Muscle of leg (tissue), 11 donors: Measurements from ENCODE around the gene RNF213. TPM values are rescaled to one million over a fixed set of nuclear protein-coding genes. Genes with fewer than 3 reads are reported as not detected.

Experiments used
- DNase-seq: peaks from one replicate; pipeline ENCODE4 v3.0.0; 2013
- H3K27ac ChIP-seq: one replicate; pipeline ENCODE4 v1.5.1; 2013; ENCODE audit warnings: mild to moderate bottlenecking, low read length, control low read depth
- H3K27me3 ChIP-seq: one replicate; pipeline ENCODE4 v1.6.1; 2013; ENCODE audit warnings: low read length; ENCODE audit not compliant: control insufficient read depth, insufficient read depth
- H3K36me3 ChIP-seq: one replicate; pipeline ENCODE4 v1.6.1; 2013; ENCODE audit warnings: low read length; ENCODE audit not compliant: control insufficient read depth, insufficient read depth
- H3K4me1 ChIP-seq: one replicate; pipeline ENCODE4 v1.6.1; 2013; ENCODE audit warnings: low read length; ENCODE audit not compliant: control insufficient read depth, insufficient read depth
- H3K4me3 ChIP-seq: one replicate; pipeline ENCODE4 v1.5.1; 2013; ENCODE audit warnings: low read length, control low read depth
- H3K9me3 ChIP-seq: replicated peaks from 2 replicates; pipeline ENCODE4 v1.6.1; 2013; ENCODE audit warnings: low read depth, low read length; ENCODE audit not compliant: control insufficient read depth
- WGBS: methylation state at CpG from one replicate; pipeline ENCODE4 v1.1.5; 2013; ENCODE audit warnings: missing lambda C conversion rate; ENCODE audit not compliant: insufficient coverage; 5-methylcytosine and 5-hydroxymethylcytosine counted together
- polyA plus RNA-seq, 8 donors: library from polyadenylated mRNA; unstranded; fragments of 120-200 nt; gene quantifications; one replicate each; pipeline versions ENCODE4 v1.2.1 to v1.2.3, GENCODE V29; 2013; ENCODE audit warnings: inconsistent platforms in 1 of 8, low replicate concordance in 1 of 8; ENCODE audit not compliant: insufficient read length in 8 of 8, insufficient read depth in 1 of 8
- total RNA-seq: library from RNA; stranded (reverse); fragments of 120-200 nt; gene quantifications from one replicate; pipeline ENCODE4 v1.2.4, GENCODE V29; 2013

RNF213 gene
- total and polyA plus RNA-seq, 9 donors = 23.0 to 43.0 (median 32.9) TPM

DNA sequence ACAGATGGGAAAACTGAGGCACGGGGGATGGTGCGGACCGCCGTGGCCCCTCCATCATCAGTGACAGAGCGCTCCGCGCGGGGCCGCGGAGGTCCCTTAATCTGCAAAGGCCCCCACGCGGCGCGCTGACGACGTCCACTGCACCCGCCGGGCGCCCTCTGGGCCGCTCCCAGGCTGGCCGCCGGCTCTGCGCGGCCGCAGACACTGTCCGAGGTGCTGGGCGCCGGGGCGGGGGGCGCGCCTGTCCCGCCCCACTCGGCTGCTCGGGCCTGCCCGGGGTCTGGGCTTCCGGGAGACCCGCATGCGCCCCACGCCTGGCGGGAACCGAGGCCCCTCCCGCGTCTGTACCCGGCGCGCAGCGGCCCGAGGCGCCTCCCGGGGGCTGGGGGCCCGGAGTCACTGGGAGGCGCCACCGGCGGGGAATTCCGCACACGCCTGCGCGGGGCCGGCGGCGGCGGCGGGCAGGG, 550 bp upstream of the RNF213 start:
- H3K36me3 ChIP-seq = peaks cover 3% of the 10 kb centered on the region
- WGBS = under 1% methylated on average over 55 of the region's 63 CpGs
- peak overlapping the region; percentile 40 for H3K4me3 ChIP-seq
- peak overlapping the region; percentile 23 for H3K27ac ChIP-seq
- DNase-seq = peak; percentile 82
- H3K9me3 ChIP-seq = no peaks in the 10 kb centered on the region
- H3K4me1 ChIP-seq = peaks cover 38% of the 10 kb centered on the region
- peaks cover 2% of the 10 kb centered on the region for H3K27me3 ChIP-seq

DNA sequence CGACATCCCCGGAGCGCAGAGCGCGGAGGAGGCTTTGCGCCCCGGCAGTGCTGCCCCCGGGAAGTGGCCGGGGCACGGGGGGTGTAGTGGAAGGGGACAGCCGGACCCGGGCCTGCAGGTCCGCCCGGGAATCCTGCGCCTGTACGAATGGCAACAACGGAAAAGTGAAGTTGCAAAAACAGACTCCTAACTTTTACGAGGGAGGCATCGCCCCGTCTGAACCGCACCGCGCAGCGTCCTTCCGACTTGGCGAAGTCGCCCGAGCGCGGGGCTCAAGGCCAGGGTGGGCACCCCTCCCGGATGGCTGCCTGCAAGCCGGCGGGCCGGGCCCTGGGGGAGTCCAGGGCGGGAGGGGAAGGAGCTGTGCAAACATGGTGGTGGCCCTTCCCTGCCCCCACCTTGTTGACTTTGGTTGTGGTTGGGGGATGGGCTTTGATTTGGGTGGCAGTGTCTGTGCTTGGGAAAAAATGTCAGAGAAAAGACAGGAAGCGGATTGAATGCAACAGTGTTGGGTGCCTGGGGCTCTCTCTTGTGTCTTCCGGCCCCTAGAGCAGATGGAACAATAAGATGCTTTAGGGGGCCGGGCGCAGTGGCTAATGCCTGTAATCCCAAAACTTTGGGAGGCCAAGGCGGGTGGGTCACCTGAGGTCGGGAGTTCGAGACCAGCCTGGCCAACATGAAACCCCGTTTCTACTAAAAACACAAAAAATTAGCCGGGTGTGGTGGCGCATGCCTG, 675 bp downstream of the RNF213 start:
- H3K4me1 ChIP-seq = peaks cover 41% of the 10 kb centered on the region
- H3K4me3 ChIP-seq = peak overlapping the region; percentile 81
- peak; percentile 63 for DNase-seq
- H3K27ac ChIP-seq = peak overlapping the region; percentile 92
- H3K9me3 ChIP-seq = no peaks in the 10 kb centered on the region
- peaks cover 2% of the 10 kb centered on the region for H3K27me3 ChIP-seq
- 3% methylated on average over 38 of the region's 45 CpGs for WGBS
- H3K36me3 ChIP-seq = peaks cover 9% of the 10 kb centered on the region

DNA sequence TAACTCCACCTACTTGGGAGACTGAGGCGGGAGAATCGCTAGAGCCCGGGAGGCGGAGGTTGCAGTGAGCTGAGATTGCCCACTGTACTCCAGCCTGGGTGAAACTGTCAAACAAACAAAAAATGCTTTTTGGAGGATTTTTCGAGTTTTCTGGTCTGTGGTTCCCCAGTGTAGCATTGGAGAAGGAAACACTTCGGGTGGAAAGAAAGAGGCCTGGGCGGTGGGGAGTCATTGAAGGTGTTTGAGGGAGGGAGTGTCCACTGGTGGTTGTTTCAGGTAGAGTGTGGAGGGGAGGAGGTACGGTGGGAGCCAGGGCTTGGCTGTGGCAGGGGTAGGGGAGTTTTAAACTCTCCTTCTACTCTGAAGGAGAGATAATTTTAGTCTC, 1.2 kb downstream of the RNF213 start:
- Histone ChIP-seq H3K4me3 (peak overlapping the region; percentile 81), H3K4me1 (peaks cover 41% of the 10 kb centered on the region), H3K27me3 (peaks cover 2% of the 10 kb centered on the region), H3K27ac (peak overlapping the region; percentile 92), H3K36me3 (peaks cover 13% of the 10 kb centered on the region), H3K9me3 (no peaks in the 10 kb centered on the region)
- WGBS = 52% methylated on average over 7 of the region's 8 CpGs
- DNase-seq = no peak

DNA sequence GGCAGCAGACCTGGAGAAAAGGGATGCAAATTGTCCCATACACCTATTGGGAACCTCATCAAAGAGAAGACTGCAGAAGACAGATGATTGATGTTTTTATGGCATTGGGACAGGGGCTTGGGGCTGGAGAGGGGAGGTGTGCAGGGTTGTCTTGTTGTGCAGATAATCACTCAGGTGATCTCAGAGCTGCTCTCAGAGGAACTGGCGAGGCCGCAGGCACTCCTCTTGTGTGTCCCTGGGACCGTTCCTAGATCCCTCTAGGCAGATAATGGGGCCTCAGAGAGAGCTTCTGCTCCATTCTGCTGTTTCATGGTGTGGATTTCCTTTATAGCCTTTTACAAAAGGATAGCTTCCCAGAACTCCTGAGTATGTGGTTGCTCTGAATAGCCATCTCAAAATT, 1.6 kb downstream of the RNF213 start:
- Histone ChIP-seq H3K9me3 (no peaks in the 10 kb centered on the region), H3K4me1 (peaks cover 41% of the 10 kb centered on the region), H3K4me3 (no peak overlapping the region), H3K27ac (peak overlapping the region; percentile 92), H3K36me3 (peaks cover 13% of the 10 kb centered on the region), H3K27me3 (peaks cover 2% of the 10 kb centered on the region)
- WGBS = 56% methylated on average over 2 of the region's 3 CpGs
- no peak for DNase-seq

DNA sequence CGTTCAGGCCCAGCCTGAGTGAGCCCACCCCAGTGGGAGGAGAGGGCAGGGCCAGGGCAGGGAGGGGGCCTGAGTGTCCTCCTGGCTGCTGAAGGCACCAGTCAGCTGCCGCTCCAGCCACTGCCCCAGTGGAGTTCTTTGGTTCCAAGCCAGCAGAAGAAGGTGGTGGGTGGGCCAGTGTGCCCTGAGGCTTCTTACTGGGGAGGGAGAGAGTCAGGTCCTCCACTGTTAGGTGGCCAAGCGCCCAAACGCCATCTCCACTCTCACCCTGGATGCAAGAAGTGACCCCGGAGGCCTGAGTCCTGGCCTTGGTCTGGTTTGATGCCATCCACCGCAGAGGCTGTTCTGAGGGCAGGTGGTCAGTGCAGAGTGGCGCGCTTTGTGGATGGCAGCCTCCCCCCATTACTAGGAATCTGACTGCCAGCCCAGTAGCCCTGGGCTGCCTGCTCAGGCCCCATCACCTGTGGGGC, 2.2 kb downstream of the RNF213 start:
- peaks cover 41% of the 10 kb centered on the region for H3K4me1 ChIP-seq
- WGBS = 28% methylated on average over 2 of the region's 8 CpGs
- H3K27me3 ChIP-seq = peaks cover 2% of the 10 kb centered on the region
- no peaks in the 10 kb centered on the region for H3K9me3 ChIP-seq
- H3K4me3 ChIP-seq = peak overlapping the region; percentile 66
- H3K36me3 ChIP-seq = peaks cover 18% of the 10 kb centered on the region
- peak; percentile 28 for DNase-seq
- H3K27ac ChIP-seq = peak overlapping the region; percentile 92

DNA sequence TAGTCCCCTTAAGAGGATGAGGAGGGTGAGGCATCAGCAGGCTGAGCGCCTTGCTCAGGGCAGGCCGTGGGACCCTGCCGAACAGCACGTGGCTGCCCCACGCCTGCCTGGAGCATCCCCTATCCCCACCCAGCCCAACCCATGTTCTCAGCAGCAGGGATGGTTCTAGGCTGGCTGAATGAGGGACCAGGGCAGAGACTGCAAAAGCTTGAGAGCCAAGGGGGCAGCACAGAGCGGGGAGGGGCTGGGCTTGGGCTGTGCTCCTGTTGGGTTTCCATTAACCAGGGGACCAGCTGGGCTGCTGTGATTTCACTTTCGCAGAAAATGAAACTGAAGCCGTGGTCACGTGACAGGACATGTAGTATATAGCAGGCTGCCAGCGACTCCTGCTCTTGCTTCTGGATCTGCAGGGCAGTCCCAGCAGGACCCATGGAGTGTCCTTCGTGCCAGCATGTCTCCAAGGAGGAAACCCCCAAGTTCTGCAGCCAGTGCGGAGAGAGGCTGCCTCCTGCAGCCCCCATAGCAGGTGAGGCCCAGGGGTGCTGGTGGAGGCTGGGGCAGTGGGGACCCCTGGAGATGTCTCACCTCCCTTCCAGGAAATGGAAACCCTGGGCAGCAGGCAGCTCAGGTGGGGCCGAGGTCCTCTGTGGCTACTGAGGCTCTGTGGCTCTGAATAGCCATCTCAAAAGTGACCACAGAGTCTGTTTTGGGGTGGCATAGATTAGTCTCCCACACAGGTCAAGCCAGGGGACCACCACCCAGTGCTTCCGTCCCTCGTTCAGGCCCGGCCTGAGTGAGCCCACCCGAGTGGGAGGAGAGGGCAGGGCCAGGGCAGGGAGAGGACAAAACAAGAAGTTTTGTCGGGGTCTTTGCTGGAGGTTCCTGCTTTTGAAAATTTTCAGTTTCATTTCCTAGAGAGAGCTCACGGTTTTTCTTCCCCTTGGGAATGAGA, 2.9 kb downstream of the RNF213 start:
- H3K4me3 ChIP-seq = peak overlapping the region; percentile 66
- peaks cover 41% of the 10 kb centered on the region for H3K4me1 ChIP-seq
- DNase-seq = peak; percentile 97
- H3K27ac ChIP-seq = peak overlapping the region; percentile 92
- no peaks in the 10 kb centered on the region for H3K9me3 ChIP-seq
- whole genome bisulfite sequencing = 9% methylated on average over 9 of the region's 19 CpGs
- peaks cover 24% of the 10 kb centered on the region for H3K36me3 ChIP-seq
- peaks cover 2% of the 10 kb centered on the region for H3K27me3 ChIP-seq

DNA sequence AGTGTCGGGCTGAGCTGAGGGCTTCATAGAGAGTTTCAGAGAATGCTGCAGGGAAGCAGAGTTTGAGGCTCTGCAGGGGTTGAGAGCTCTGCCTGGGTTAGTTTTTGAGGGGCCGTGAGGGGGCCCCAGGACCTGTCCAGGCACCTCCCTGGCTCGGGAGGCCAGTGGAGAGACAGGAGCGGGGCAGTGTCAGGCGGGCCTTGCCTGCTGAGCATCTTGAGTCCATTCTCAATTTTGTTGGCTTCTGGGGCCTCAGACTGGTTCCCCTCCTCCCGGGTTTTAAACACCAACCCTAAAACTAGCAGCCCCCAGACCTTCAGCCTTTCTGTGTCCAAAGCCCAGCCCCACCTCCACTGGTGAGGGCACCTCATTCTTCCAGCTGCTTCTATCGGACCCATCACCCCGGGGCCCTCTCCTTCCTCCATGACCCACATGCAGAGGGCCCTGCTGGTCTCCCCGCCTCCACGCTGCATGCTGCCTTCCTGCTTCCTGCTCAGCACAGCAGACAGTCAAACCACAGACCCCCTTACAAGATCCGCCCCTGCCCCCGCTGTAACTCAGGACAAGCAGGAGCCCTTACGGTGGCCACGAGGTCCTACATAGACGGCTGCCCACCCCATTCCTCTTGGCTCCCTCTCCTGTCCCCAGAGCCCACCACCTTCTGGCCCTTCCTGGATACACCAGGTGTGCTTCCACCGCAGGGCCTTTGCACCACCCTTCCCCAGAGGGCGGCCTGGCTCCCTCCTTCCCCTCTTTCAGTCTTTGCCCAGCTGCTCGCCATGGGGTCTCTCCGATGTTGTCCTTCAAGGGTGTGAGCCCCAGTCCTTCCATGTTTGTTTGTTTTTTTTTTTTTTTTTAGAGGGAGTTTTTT, 3.8 kb downstream of the RNF213 start:
- H3K4me1 ChIP-seq = peaks cover 41% of the 10 kb centered on the region

DNA sequence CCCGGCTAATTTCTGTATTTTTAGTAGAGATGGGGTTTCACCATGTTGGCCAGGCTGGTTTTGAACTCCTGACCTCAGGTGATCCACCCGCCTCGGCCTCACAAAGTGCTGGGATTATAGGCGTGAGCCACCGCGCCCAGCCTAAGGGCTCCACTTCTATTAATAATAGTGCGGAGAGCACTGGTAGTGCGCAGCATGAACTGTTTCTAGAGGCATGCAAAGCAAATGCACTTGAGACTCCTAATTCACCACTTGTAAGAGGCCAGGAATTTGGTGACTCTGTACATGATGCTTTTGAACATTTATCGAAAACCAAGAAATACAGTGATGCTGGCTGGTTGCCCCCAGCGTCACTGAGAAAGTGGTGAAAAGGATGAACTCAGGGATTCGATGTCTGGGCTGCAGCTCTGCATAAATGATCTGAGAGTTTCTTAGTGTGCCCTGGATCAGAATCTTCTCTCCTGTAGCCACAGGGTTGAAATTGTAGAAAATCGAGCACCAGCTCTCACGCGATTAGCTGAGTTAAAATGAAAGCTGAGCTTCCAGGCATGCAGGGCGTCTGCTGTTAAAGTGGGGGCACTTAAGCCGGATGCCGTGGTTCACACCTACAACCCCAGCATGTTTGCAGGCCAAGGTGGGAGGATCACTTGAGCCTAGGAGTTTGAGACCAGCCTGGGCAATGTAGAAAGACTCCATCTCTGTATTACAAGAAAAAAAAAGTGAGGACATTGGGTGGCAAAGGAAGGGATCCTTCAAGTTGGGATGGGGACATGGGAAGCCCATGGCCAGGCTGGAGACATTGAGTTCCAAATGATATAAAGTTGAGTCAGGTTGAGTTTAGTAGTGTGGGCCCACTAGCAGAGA, 4.8 kb downstream of the RNF213 start:
- no peak for DNase-seq
- H3K4me1 ChIP-seq = peaks cover 36% of the 10 kb centered on the region
- H3K4me3 ChIP-seq = peak overlapping the region; percentile 16
- no peaks in the 10 kb centered on the region for H3K9me3 ChIP-seq
- 70% methylated on average over 7 of the region's 17 CpGs for WGBS
- peaks cover 34% of the 10 kb centered on the region for H3K36me3 ChIP-seq
- H3K27ac ChIP-seq = no peak overlapping the region
- no peaks in the 10 kb centered on the region for H3K27me3 ChIP-seq

More for the DNA sequence above, 3.8 kb downstream of the RNF213 start:
- H3K27ac ChIP-seq = peak overlapping the region; percentile 92
- H3K4me3 ChIP-seq = peak overlapping the region; percentile 66
- no peaks in the 10 kb centered on the region for H3K9me3 ChIP-seq
- peaks cover 27% of the 10 kb centered on the region for H3K36me3 ChIP-seq
- DNase-seq = no peak
- H3K27me3 ChIP-seq = no peaks in the 10 kb centered on the region
- WGBS = 75% methylated on average over 13 of the region's 19 CpGs

DNA sequence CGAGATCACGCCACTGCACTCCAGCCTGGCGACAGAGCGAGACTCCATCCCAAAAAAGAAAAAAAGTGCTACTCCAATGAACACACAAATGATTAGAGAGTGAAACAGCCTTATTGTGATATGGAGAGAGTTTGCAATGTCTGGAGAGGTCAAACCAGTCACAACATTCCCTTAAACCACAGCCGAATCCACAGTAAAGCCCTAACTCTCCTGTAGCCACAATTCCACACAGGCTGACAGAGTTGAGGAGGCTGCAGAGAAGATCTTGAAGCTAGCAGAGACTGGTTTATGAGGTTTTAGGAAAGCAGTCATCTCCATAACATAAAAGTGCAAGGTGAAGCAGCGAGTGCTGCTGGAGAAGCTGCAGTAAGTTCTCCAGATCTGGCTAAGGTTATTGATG, 6.7 kb downstream of the RNF213 start:
- H3K27ac ChIP-seq = no peak overlapping the region
- peaks cover 25% of the 10 kb centered on the region for H3K4me1 ChIP-seq
- H3K27me3 ChIP-seq = no peaks in the 10 kb centered on the region
- H3K36me3 ChIP-seq = peaks cover 44% of the 10 kb centered on the region
- no peaks in the 10 kb centered on the region for H3K9me3 ChIP-seq
- no CpG with 5 or more reads among the region's 6 CpGs for WGBS
- H3K4me3 ChIP-seq = no peak overlapping the region
- no peak for DNase-seq
